ENCODE results near the gene MAGEA9B.
"Not testable (repeated sequence)": the region's sequence is repeated elsewhere in the genome, so short reads cannot be mapped to it uniquely, and the experiment has no call there.

- TF ChIP-seq EZH2 (IDR thresholded peaks at IDR 0.05; ENCODE audit: low read length, unreplicated experiment); CTCF (conservative IDR thresholded peaks at IDR 0.05; ENCODE audit: low read depth, low read length); EZH2phosphoT487 (IDR thresholded peaks at IDR 0.05; ENCODE audit: borderline replicate concordance, low read length): not testable (repeated sequence)
These were observed 32.4 kb upstream of the MAGEA9B start for GRCh38 chrX:149619662-149620061.

Measured in PC-3 (cell line).